ENCODE measurements around the gene ZNF263. TPM values are rescaled to one million over a fixed set of nuclear protein-coding genes. Genes with fewer than 3 reads are reported as not detected.

The ZNF263 gene
- total RNA-seq, 1 donor from 2014 or later, result 45.5 TPM

DNA sequence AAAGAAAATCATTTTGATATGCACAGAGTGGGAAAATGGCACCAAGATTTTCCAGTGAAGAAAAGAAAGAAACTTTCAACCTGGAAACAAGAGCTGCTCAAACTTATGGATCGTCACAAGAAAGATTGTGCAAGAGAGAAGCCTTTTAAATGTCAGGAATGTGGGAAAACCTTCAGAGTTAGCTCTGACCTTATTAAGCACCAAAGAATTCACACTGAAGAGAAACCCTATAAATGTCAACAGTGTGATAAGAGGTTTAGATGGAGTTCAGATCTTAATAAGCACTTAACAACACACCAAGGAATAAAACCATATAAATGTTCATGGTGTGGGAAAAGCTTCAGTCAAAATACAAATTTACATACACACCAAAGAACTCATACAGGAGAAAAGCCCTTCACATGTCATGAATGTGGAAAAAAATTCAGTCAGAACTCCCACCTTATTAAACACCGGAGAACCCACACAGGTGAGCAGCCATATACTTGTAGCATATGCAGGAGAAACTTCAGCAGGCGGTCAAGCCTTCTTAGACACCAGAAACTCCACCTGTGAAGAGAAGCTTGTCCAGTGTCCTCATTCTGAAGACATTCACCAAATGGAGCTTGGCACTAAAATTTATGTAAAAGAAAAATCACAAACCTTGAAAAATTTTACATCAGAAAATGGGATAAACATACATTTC lies 34.2 kb downstream of the ZNF263 start:
- no peaks in the 10 kb centered on the region for H3K27me3 Mint-ChIP-seq (ENCODE audit: low read depth)
- H3K27ac Mint-ChIP-seq, result no peak overlapping the region
- no peak overlapping the region for H3K4me3 Mint-ChIP-seq
- no peak for DNase-seq (ENCODE audit: low spot score in 2 of 2, unreplicated experiment in 2 of 2)
- H3K36me3 Mint-ChIP-seq, result peaks cover 77% of the 10 kb centered on the region
- TF ChIP-seq, protein P1, sequence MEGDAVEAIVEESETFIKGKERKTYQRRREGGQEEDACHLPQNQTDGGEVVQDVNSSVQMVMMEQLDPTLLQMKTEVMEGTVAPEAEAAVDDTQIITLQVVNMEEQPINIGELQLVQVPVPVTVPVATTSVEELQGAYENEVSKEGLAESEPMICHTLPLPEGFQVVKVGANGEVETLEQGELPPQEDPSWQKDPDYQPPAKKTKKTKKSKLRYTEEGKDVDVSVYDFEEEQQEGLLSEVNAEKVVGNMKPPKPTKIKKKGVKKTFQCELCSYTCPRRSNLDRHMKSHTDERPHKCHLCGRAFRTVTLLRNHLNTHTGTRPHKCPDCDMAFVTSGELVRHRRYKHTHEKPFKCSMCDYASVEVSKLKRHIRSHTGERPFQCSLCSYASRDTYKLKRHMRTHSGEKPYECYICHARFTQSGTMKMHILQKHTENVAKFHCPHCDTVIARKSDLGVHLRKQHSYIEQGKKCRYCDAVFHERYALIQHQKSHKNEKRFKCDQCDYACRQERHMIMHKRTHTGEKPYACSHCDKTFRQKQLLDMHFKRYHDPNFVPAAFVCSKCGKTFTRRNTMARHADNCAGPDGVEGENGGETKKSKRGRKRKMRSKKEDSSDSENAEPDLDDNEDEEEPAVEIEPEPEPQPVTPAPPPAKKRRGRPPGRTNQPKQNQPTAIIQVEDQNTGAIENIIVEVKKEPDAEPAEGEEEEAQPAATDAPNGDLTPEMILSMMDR (IDR thresholded peaks at IDR 0.05; ENCODE audit: unreplicated experiment), result no peak
- H3K4me1 Mint-ChIP-seq, result no peaks in the 10 kb centered on the region
- H3K9me3 Mint-ChIP-seq, result peaks cover 81% of the 10 kb centered on the region

DNA sequence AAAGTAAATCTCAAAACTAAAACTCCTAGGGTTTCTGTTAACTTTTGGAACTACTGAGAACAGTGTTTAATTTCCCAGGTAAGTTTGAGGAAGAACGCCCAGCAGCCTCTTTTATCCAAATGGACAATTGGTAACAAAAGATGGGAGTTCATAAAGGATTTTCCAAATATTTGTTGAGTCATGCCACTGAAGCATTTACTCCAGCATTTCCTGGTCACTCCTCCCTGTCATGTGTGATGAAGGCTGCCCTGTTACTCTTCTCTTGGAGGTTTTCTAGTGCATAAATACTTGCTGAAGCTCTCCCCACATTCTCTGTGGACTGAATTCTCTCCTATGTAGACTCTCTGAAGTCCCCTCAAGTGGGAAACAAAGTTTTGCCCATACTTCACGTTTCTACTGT lies 38.5 kb downstream of the ZNF263 start:
- Mint-ChIP-seq H3K4me3 (no peak overlapping the region), H3K4me1 (no peaks in the 10 kb centered on the region), H3K27ac (no peak overlapping the region), H3K9me3 (peaks cover 64% of the 10 kb centered on the region), H3K27me3 (ENCODE audit: low read depth) (no peaks in the 10 kb centered on the region), H3K36me3 (peaks cover 36% of the 10 kb centered on the region)
- TF ChIP-seq, protein P1 (IDR thresholded peaks at IDR 0.05; ENCODE audit: unreplicated experiment), result no peak
- no peak for DNase-seq (ENCODE audit: low spot score in 2 of 2, unreplicated experiment in 2 of 2)

DNA sequence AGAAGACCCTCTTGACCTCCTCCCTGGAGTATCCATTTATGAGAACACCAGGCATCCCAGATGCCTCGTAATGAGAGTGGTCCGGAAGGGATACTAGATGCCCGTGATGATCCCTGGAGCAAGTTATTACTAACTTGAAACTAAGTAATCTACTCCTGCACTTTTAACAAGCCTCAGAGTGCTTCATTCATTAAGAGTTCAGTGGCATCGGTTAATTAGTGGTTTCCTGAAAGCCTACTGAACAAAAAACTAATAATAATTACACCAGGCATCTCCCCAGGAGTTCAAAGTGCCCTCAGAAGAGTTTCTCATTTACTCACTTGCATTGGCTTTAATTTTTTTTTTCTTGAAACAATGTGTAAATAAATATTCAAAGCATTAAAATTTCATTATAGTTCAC lies 44.2 kb downstream of the ZNF263 start:
- no peaks in the 10 kb centered on the region for H3K27me3 Mint-ChIP-seq (ENCODE audit: low read depth)
- TF ChIP-seq, protein P1 (IDR thresholded peaks at IDR 0.05; ENCODE audit: unreplicated experiment), result no peak
- no peak overlapping the region for H3K4me3 Mint-ChIP-seq
- peaks cover 4% of the 10 kb centered on the region for H3K36me3 Mint-ChIP-seq
- H3K4me1 Mint-ChIP-seq, result no peaks in the 10 kb centered on the region
- no peak overlapping the region for H3K27ac Mint-ChIP-seq
- peaks cover 42% of the 10 kb centered on the region for H3K9me3 Mint-ChIP-seq
- no peak for DNase-seq (ENCODE audit: low spot score in 2 of 2, unreplicated experiment in 2 of 2)

DNA sequence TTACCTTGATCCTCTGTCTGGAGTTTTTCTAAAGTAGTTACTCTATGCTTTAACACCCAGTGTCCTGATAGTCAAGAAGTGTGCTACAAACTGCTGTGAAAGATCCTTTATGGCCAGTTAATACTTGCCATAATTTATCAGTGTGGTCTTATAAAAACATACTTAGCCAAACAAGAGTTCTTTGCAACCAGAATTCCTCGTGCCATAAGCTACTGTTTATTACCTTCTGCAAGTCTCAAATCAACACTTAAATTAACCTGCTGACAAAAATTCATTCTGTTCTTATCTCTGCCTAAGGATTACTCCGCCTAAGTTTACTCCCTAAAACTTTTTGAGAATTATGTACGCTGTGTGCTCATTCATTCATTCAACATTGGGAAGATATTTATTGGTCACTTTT lies 44.8 kb downstream of the ZNF263 start:
- Mint-ChIP-seq H3K4me1 (no peaks in the 10 kb centered on the region), H3K36me3 (peaks cover 4% of the 10 kb centered on the region), H3K27me3 (ENCODE audit: low read depth) (no peaks in the 10 kb centered on the region), H3K27ac (no peak overlapping the region), H3K9me3 (peaks cover 42% of the 10 kb centered on the region), H3K4me3 (no peak overlapping the region)
- DNase-seq (ENCODE audit: low spot score in 2 of 2, unreplicated experiment in 2 of 2), result no peak
- TF ChIP-seq, protein P1 (IDR thresholded peaks at IDR 0.05; ENCODE audit: unreplicated experiment), result no peak

DNA sequence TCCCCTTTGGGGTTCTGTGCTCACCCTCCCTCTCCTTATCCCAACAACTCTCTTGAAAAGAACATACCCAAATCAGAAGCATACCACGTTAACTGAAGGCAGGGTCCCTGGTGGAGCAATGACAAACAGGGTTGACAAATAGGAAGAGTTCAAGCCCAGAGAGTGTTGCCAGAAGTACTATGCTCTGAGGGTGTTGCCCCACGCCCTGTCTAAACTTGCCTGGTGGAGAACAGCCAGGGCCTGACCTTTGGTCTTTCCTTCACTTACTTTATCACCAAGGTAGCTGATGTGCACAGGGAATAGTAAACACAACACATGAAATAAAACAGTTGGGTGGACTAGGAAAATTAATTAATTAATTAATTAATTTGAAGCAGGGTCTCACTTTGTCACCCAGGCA lies 45.4 kb downstream of the ZNF263 start:
- peaks cover 4% of the 10 kb centered on the region for H3K36me3 Mint-ChIP-seq
- H3K4me3 Mint-ChIP-seq, result no peak overlapping the region
- TF ChIP-seq, protein P1 (IDR thresholded peaks at IDR 0.05; ENCODE audit: unreplicated experiment), result no peak
- H3K4me1 Mint-ChIP-seq, result no peaks in the 10 kb centered on the region
- H3K9me3 Mint-ChIP-seq, result peaks cover 41% of the 10 kb centered on the region
- DNase-seq (ENCODE audit: low spot score in 2 of 2, unreplicated experiment in 2 of 2), result no peak
- H3K27ac Mint-ChIP-seq, result no peak overlapping the region
- no peaks in the 10 kb centered on the region for H3K27me3 Mint-ChIP-seq (ENCODE audit: low read depth)

Other genes starting within 250 kb of the ZNF263 start
- 4.5 to 5.8 TPM (median 5.1 TPM) in 3 replicates for gene BICDL2, start 246.5 kb upstream of the ZNF263 start, total RNA-seq
- gene MMP25, start 236.9 kb upstream of the ZNF263 start, total RNA-seq, result 0.09 to 0.16 TPM (median 0.11 TPM) in 3 replicates
- gene IL32, start 217.9 kb upstream of the ZNF263 start, total RNA-seq, result 4.9 to 6.0 TPM (median 5.5 TPM) in 3 replicates
- gene ZSCAN10, start 184.2 kb upstream of the ZNF263 start, total RNA-seq, result 0.09 to 0.42 TPM in 2 of 3 replicates, not detected in the other
- 15.4 to 16.7 TPM (median 16.0 TPM) in 3 replicates for gene ZNF205, start 170.9 kb upstream of the ZNF263 start, total RNA-seq
- gene ZNF213, start 148.5 kb upstream of the ZNF263 start, total RNA-seq, result 12.2 to 13.4 TPM (median 12.7 TPM) in 3 replicates
- not detected in 3 replicates for gene OR1F1, start 95.3 kb upstream of the ZNF263 start, total RNA-seq
- gene ZNF200, start 48.3 kb upstream of the ZNF263 start, total RNA-seq, result 8.0 to 8.6 TPM (median 8.3 TPM) in 3 replicates
- 0.20 TPM in 1 of 3 replicates, not detected in the others for gene MEFV, start 26.9 kb upstream of the ZNF263 start, total RNA-seq
- gene TIGD7, start 21.9 kb downstream of the ZNF263 start, total RNA-seq, result 6.9 to 8.1 TPM (median 7.6 TPM) in 3 replicates
- gene ZNF75A, start 22.0 kb downstream of the ZNF263 start, total RNA-seq, result 51.3 to 53.4 TPM (median 51.7 TPM) in 3 replicates
- 0.35 to 0.63 TPM (median 0.47 TPM) in 3 replicates for gene OR2C1, start 72.4 kb downstream of the ZNF263 start, total RNA-seq
- gene ZSCAN32, start 117.5 kb downstream of the ZNF263 start, total RNA-seq, result 18.4 to 19.7 TPM (median 18.9 TPM) in 3 replicates
- gene ZNF174, start 117.7 kb downstream of the ZNF263 start, total RNA-seq, result 18.1 to 19.3 TPM (median 19.3 TPM) in 3 replicates
- 3.5 to 3.9 TPM (median 3.6 TPM) in 3 replicates for gene ZNF597, start 160.0 kb downstream of the ZNF263 start, total RNA-seq
- gene NAA60, start 160.2 kb downstream of the ZNF263 start, total RNA-seq, result 49.7 to 52.2 TPM (median 50.6 TPM) in 3 replicates
- gene C16orf90, start 212.0 kb downstream of the ZNF263 start, total RNA-seq, result not detected in 3 replicates
- gene CLUAP1, start 217.5 kb downstream of the ZNF263 start, total RNA-seq, result 30.1 to 36.4 TPM (median 36.0 TPM) in 3 replicates

Data from mesothelial cell of epicardium (in vitro differentiated cells).